ENCODE measurements around the gene FBXL13.

Gene FBXL13

DNA sequence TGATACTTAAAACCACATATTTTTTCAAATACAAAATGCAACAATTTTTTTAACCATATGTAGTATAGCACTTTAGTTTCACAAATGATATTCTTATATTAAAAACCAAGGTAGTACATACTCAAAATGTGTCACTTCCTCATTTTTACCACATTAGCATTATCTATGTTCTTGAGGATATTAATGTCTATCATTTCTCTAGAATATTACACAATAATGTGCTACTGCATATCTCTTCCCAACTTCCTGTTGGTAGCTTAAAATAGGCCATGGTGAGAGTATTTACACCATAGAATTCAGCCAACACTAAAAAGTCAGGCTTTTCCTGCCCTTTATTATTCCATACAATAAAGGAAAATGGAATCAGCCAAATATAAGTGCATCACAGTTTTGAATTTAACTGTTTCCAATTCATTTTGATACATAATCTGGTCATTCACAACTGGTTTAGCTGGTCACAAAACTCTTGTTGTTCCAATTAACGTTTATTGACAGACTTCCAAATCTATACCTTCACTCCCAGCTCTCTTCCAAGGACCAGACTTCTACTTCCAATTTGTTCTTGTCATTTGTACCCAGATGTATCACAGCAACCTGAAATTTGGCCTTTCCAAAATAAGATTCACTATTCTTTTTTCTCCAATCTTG, 181.8 kb downstream of the FBXL13 start:
- no peak for DNase-seq (ENCODE audit: low read depth)

DNA sequence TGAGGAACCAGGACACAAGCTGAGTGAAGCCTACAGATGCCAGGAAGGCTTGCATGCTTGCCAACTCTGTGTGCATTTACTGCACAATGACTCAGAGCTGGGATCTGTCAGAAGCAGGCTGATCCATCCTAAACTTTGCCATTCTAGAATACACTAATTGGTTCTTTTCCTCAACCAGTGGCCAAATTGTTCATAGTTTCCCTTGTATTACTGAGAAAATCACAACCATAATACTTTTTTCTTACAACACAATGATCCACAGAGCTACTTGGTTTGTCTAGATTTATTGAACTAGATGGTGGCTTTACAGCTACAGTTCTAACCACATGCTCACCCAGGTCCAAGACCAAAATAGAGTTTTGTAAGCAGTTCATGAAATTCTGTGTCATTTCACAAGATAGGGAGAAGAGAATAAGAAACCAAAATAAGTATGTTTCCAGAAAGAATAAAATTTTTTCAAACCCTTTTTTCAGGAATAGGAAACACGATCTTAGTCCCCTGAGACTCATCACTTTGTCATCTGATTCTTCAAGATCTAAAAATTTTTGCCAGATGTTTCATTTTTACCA, 182.8 kb downstream of the FBXL13 start:
- DNase-seq (ENCODE audit: low read depth), result no peak

DNA sequence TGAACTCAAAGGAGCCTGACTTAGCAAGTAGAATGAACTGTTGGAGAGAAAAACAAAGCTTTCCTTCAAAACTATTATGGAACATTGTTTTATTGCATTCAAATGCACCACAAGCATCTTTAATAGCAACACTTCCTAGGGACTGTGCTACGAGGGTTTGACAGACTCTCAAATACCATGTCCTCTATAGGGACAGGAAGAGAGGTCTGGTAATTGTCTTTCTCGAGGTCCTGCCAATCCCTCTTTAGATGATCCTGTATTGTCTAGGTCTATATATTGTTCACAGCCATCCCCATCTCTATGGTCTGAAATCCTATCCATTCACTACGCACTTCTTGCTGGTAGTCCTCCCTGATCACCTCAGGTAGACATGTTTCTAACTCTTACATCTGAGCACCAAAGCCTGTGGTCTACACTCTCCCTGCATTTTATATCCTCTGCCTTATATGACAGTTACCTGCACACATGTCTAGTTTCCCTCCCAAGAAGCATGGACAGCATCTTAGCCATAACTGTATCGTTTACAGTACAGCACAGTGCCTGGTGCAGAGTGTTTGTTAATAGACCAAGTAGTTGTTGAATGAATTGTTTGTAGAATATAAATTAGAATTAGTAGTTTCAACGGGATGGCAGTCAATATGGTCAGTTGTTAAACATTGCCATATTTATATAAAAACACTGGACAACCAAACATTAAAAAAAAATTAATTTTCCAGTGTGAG, 183.5 kb downstream of the FBXL13 start:
- no peak for DNase-seq (ENCODE audit: low read depth)

- DNase-seq (ENCODE audit: low read depth), result no peak
These were observed 184.2 kb downstream of the FBXL13 start for GRCh38 chr7:102890292-102890970.

DNA sequence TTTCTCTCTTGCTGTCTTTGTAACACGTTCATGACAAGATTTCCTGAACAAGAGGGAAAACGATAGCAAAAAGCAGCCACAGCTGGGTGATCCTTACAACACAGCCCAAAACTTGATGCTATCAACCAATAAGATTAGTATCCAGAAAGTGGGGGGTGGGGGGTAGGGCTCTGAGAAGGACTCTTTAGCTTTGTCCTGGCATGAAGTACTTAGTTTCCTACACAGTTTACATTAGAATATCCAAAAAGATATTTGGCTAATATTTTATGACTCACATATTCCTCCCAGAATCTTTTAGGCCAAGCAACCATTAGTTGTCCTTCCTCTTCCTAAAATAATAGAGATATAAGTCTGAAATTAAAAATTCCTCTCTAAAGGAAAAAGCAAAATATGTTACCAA, 184.7 kb downstream of the FBXL13 start:
- DNase-seq (ENCODE audit: low read depth), result no peak

GRCh38 chr7:102888561-102889233, 185.9 kb downstream of the FBXL13 start:
- no peak for DNase-seq (ENCODE audit: low read depth)

- DNase-seq (ENCODE audit: low read depth), result no peak
These were observed 191.3 kb downstream of the FBXL13 start for GRCh38 chr7:102883098-102883860.

DNA sequence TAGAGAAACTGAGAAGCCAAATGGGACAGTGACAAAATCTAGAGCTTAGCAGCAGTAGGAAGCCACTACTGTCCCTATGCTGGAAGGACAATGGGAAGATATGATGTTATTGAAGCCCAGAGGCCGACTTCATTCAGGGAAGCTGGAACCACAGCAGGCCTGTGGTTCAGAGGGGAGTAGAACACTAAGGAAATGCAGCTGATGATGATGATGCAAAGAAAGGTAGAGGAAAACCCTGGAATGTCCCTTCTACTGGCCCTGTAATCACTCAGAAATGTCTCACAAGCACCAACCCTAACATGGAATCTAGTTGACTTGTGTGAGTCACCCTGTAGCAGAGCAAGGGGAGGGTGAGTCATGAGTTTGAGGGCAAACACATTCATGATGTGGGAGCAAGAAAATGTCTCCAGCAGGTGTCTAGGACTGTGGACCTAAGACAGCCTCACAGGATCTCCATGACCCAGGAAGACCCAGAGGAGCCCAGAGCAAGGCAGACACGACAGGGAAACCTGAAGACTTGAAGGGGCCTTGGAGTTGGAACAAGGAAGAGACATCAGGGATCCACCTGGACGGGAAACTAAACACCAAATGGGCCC, 198.8 kb downstream of the FBXL13 start:
- no peak for DNase-seq (ENCODE audit: low read depth)

- DNase-seq (ENCODE audit: low read depth), result no peak
These were observed 199.6 kb downstream of the FBXL13 start for GRCh38 chr7:102874966-102875365.

DNA sequence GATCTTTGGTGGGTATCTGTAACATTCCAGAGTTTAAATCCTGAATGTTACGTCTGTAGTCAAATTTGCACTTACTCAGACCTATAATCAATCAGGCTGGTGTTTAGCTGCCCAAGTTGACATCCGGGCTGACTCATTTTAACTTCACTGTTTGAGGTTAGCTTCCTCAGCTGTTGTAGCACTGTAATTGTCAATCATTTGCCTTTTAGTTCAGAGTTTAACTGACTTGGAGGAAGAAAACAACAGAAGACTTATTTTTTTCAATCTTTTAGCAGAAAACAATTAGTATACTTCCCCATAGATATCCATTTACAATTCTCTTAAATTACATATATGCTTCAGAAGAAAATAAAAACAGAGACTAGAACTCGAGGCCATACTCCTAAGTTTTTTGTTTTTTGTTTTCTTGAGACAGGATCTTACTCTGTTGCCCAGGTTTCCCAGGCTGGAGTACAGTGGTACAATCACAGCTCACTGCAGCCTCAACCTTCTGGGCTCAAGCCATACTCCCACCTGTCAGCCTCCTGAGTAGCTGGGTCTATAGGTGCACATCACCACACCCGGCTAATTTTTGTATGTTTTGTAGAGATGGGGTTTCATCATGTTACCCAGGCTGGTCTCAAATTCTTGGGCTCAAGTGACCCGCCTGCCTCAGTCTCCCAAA, 200.3 kb downstream of the FBXL13 start:
- no peak for DNase-seq (ENCODE audit: low read depth)

GRCh38 chr7:102873470-102874165, 201.0 kb downstream of the FBXL13 start:
- no peak for DNase-seq (ENCODE audit: low read depth)

- DNase-seq (ENCODE audit: low read depth), result no peak
These were observed 202.1 kb downstream of the FBXL13 start for GRCh38 chr7:102872460-102872859.

GRCh38 chr7:102869195-102869594, 205.4 kb downstream of the FBXL13 start:
- DNase-seq (ENCODE audit: low read depth), result no peak

- no peak for DNase-seq (ENCODE audit: low read depth)
These were observed 207.9 kb downstream of the FBXL13 start for GRCh38 chr7:102866535-102867215.

GRCh38 chr7:102864958-102865357, 209.6 kb downstream of the FBXL13 start:
- DNase-seq (ENCODE audit: low read depth), result no peak

DNA sequence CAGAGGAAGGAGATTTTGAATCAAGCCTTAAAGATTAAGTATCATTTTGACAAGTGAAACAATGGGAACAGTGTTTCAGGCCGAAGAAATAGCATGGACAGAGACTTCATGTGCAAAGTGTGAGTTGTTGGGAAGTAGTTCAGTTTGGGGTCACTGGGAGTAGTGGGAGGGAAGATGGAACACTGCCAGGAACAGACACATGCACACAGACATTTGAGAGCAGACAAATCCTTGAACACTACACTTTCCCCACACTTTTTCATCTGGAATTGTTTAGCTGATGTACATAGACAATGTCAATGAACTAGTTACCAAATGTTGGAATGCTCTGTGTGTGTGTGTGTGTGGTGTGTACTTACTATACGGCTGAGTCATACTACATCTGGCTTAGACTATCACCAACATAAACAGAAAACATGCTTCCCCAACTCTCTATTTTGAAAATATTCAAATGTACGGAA, 214.2 kb downstream of the FBXL13 start:
- DNase-seq (ENCODE audit: low read depth), result no peak

DNA sequence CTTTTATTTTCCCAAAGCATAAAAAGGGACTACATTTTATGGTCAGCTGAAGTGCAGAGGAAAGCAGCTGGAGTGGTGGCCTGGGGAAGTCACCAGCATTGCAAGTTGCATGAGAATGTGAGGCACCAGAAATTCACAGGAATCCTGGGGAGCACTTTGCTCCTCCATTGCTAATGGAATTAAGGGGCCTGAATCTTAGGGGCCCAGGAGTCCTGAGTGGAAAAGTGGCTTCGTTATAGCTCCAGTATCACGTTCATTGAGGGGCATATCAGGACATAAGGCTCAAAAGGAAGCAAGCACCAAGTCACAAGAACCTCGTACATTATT, 214.8 kb downstream of the FBXL13 start:
- no peak for DNase-seq (ENCODE audit: low read depth)

DNA sequence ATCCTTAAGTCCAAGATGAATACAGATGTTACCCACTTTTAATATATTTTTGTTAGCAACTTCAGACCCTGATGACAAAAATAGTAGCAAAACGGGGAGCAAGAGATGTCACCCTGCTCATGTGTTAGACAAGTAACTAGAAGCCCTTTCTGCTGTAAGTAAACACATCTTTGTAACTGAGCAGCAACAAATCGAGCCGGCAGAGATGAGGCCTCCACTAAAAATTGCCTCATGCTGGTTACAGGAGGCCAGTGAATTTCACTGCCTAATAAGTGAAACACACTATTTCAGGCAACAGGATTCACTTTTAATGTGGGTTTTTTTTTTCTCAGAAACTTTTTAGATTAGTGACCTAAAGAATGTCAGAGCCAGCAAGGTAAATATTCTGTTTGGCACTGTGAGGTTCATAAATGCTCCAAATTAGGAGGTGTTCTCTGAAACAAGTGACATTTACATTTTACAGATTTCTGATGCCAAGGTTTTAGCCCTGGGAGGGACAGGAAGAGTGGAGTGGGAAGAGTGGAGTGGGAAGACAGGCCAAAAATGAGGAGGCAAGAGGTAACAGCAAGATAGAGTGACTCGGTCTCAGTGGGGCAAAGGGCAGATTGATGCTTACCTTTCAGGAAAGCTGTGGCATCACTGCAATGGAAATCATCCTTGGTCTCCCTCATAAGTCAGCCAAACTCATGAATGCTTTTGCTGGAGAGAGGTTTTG, 215.4 kb downstream of the FBXL13 start:
- DNase-seq (ENCODE audit: low read depth), result no peak

GRCh38 chr7:102856036-102856435, 218.6 kb downstream of the FBXL13 start:
- DNase-seq (ENCODE audit: low read depth), result no peak
